ENCODE results near the gene RORB. TPM values are rescaled to one million over a fixed set of nuclear protein-coding genes. Genes with fewer than 3 reads are reported as not detected.

Gene RORB
- total RNA-seq, 4 donors from 2014 or later: under 0.01 to 2.5 (median 0.94) TPM; not detected in 1

DNA sequence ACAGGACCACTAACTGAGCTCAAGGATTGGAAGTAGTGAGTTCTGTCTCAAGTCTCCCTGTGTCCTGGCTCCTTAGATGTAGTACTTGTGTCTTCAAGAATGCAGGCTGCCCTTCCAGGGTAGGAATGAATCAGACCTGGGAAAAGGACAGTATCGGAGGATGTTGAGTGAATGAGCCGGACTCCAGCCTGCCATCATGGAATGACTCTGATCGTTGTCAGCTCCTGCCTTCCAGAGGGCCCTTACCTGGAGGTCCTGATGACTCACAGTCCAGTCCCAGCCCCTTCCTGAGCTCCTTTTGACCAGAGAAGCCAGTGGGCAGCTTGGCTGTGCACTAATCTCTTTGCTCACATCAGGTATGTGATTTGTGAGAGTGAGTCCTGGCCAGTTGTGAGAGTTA lies 229.4 kb downstream of the RORB start:
- no peaks in the 10 kb centered on the region for H3K4me1 ChIP-seq
- no peak for TF ChIP-seq POLR2A (IDR thresholded peaks at IDR 0.05)
- TF ChIP-seq CTCF (IDR thresholded peaks at IDR 0.05): no peak
- no peak overlapping the region for H3K4me3 ChIP-seq
- no peaks in the 10 kb centered on the region for H3K27me3 ChIP-seq
- DNase-seq: no peak
- H3K27ac ChIP-seq: no peak overlapping the region
- H3K9me3 ChIP-seq: no peaks in the 10 kb centered on the region
- H3K36me3 ChIP-seq: peaks cover 0 to 9% (median 0%) of the 10 kb centered on the region in 3 donors

- DNase-seq: no peak
- H3K4me3 ChIP-seq: no peak overlapping the region
- H3K27me3 ChIP-seq: no peaks in the 10 kb centered on the region
- no peak overlapping the region for H3K27ac ChIP-seq
- no peaks in the 10 kb centered on the region for H3K4me1 ChIP-seq
- no peaks in the 10 kb centered on the region for H3K9me3 ChIP-seq
- peaks cover 0 to 9% (median 0%) of the 10 kb centered on the region in 3 donors for H3K36me3 ChIP-seq
- TF ChIP-seq POLR2A (IDR thresholded peaks at IDR 0.05) (no peak), CTCF (IDR thresholded peaks at IDR 0.05) (no peak)
Measured at GRCh38 chr9:74728176-74728575, 231.0 kb downstream of the RORB start.

DNA sequence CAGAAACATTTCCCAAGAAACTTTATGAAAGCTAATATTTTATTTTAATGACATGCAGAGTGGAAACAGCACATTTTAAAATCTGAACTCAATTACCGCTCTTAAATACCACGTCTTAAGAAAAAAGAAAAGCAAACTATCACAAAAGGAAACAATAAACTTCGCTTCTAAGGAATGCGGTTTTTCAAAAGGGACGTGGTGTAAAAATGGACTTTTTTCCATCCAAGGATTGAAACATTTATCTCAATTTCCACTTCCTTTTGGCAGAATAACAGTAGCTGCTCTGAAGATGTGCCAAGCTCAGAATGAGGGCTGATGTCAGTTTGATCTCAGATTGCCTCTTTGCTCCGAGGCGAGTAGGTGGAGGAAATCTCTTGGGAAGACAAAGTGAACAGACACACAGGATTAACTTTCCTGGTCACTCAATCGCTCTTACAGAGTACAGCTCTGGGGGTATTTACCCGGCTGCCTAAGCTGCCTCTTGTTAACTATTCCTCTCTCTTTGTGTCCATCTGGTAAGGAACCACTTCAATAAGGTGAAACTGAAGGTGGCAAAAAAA lies 232.1 kb downstream of the RORB start:
- Histone ChIP-seq H3K36me3 (peaks cover 0 to 9% (median 0%) of the 10 kb centered on the region in 3 donors), H3K9me3 (no peaks in the 10 kb centered on the region), H3K27ac (no peak overlapping the region), H3K4me3 (no peak overlapping the region), H3K4me1 (no peaks in the 10 kb centered on the region), H3K27me3 (no peaks in the 10 kb centered on the region)
- no peak for DNase-seq
- no peak for TF ChIP-seq CTCF (IDR thresholded peaks at IDR 0.05)
- no peak for TF ChIP-seq POLR2A (IDR thresholded peaks at IDR 0.05)

GRCh38 chr9:74735761-74736160 lies 238.6 kb downstream of the RORB start:
- no peak for DNase-seq
- H3K27me3 ChIP-seq: no peaks in the 10 kb centered on the region
- TF ChIP-seq POLR2A (IDR thresholded peaks at IDR 0.05): no peak
- no peak for TF ChIP-seq CTCF (IDR thresholded peaks at IDR 0.05)
- H3K27ac ChIP-seq: no peak overlapping the region
- no peaks in the 10 kb centered on the region for H3K4me1 ChIP-seq
- H3K9me3 ChIP-seq: no peaks in the 10 kb centered on the region
- no peak overlapping the region for H3K4me3 ChIP-seq
- H3K36me3 ChIP-seq: peaks cover 0 to 4% (median 0%) of the 10 kb centered on the region in 3 donors

GRCh38 chr9:74736646-74737045 lies 239.5 kb downstream of the RORB start:
- no peaks in the 10 kb centered on the region for H3K4me1 ChIP-seq
- no peak for DNase-seq
- H3K27ac ChIP-seq: no peak overlapping the region
- no peaks in the 10 kb centered on the region for H3K9me3 ChIP-seq
- H3K27me3 ChIP-seq: no peaks in the 10 kb centered on the region
- no peak overlapping the region for H3K4me3 ChIP-seq
- H3K36me3 ChIP-seq: peaks cover 0 to 4% (median 0%) of the 10 kb centered on the region in 3 donors
- TF ChIP-seq POLR2A (IDR thresholded peaks at IDR 0.05): no peak
- no peak for TF ChIP-seq CTCF (IDR thresholded peaks at IDR 0.05)

Measured in Peyer's patch (tissue), 4 donors.